GM19324 (cell line): ENCODE measurements around the gene CDH23.

Experiments used
- ATAC-seq: cut with Tn5 transposase; IDR thresholded peaks from one replicate; pipeline ENCODE4 v1.9.1; 2021; ENCODE audit warnings: mild to moderate bottlenecking, moderate library complexity; ENCODE audit not compliant: unreplicated experiment, low FRiP score

The CDH23 gene

DNA sequence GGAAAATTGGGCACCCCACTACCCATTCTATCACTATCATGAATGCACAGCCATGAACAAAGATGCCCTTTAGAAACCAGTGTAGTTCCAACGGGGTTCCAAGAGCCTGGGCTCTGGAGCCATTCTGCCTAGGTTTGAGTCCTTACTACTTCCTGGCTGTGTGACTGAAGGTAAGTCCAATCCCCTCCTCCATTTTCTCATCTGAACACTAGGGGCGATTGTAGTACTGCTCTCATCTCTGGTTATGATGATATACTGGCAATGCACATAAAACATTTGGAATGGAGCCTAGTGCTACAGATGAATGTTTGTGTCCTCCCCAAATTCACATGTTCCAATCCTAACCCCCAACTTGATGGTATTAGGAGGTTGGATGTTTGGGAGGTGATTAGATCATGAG is 28.1 kb upstream of the CDH23 start:
- ATAC-seq = no peak

GRCh38 chr10:71369602-71370001 is 27.1 kb upstream of the CDH23 start:
- no peak for ATAC-seq

GRCh38 chr10:71370031-71370430 is 26.7 kb upstream of the CDH23 start:
- ATAC-seq = no peak

DNA sequence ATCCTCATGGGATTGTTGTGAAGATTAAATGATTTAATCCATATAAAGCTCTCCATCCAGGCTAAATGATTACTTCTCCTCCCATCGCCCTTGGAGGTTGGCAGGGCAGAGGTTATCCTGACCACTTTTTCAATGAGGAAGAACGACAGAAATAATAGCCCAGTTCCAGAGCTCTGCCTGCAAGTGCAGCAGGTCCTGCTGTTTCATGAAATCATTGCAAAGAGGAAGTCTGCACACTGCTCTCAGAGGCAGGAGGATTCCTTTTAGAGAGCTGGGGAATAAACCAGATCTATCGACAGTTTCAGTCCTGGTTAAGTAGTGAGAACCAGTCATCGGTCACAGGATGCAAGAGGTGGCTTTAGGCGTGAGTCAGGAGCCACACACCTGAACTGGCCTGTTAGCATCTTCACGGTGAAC is 25.0 kb upstream of the CDH23 start:
- no peak for ATAC-seq

DNA sequence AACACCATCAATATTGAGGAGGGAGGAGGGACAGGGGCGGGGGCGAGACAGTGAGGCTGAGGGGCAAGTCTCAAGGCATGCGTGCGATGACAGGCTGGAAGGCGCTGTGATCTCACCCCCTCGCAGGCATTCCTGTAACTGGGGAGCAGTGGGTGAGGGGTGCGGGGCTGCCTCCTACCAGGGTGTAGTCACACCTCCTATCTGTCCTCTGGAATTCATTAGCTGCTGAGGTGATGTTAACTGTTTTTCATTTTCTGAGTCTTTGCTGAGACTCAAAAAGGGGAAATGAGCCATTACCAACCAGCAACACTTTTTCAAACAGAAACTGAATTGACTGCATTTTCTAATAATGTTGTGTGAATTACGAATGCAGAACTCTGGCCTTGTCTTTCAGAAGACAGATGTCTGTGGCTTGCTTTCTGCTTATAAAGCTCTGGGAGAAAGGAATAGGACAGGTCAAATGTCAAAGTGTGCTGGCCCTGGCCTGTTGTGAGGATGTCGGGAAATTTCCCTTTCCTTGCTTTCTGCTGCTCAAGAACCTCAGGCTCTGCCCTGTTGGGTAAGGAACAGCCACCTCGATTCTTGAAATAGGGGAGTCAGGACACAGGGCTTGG is 23.7 kb upstream of the CDH23 start:
- ATAC-seq = peak; percentile 45

- no peak for ATAC-seq
Observed at GRCh38 chr10:71374481-71375233, 22.1 kb upstream of the CDH23 start.

- ATAC-seq = no peak
Observed at GRCh38 chr10:71375952-71376351, 20.8 kb upstream of the CDH23 start.

- no peak for ATAC-seq
Observed at GRCh38 chr10:71378336-71379117, 18.2 kb upstream of the CDH23 start.

GRCh38 chr10:71379118-71379766 is 17.5 kb upstream of the CDH23 start:
- ATAC-seq = no peak

DNA sequence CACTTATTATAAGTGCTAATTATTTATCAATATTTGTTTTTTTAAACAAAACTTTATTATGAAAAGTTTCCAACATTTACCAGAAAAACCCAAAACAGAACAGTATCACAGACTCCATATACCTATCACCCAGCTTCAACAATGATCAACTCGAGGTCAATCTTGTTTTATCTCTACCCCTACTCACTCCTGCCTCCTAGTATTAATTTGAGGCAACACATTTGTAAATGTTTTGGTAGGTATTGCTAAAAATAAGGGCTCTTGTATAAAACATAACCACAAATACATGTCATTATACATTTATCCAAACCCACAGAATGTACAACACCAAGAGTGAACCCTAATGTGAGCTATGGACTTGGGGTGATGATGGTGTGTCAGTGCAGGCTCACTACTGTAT is 15.9 kb upstream of the CDH23 start:
- no peak for ATAC-seq

DNA sequence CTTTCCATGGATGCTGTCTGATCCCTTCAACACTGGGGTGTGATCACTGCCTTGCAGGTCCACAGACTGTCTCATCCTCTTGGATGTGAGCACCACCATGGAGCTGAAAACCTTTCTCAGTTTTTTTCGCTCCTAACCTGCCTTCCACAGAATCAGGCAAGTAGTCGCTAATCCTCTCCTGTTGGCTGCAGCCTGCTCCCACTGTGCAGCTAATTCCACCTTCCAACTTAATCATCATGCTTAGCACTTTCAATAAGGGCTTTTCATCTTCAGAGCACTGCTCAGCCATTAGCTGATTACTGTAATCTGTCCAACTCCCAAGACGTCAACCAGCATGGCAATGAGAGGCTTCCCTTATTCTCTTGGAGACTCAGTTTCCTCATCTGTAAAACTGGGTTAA is 15.1 kb upstream of the CDH23 start:
- no peak for ATAC-seq

- ATAC-seq = no peak
Observed at GRCh38 chr10:71382028-71382427, 14.7 kb upstream of the CDH23 start.

GRCh38 chr10:71382757-71383156 is 14.0 kb upstream of the CDH23 start:
- ATAC-seq = no peak

GRCh38 chr10:71383972-71384687 is 12.6 kb upstream of the CDH23 start:
- no peak for ATAC-seq

DNA sequence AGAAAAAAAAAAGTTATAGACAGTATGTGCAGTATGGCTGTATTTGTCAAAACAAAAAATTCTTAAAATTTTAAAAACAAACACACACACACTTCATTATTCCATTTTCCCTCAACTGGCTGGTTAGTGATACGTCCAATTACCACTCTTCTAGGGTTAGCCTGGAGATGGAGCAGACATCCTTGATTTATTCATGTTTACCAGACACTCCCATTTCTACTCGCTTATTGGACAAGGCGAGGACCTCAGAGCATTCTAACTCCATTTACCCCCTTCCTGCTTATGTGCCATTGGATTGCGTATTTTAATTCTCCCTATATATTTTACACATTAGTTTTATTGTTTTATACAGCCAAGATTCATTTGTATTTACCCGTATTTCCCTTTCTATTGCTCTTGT is 8.5 kb upstream of the CDH23 start:
- ATAC-seq = no peak

DNA sequence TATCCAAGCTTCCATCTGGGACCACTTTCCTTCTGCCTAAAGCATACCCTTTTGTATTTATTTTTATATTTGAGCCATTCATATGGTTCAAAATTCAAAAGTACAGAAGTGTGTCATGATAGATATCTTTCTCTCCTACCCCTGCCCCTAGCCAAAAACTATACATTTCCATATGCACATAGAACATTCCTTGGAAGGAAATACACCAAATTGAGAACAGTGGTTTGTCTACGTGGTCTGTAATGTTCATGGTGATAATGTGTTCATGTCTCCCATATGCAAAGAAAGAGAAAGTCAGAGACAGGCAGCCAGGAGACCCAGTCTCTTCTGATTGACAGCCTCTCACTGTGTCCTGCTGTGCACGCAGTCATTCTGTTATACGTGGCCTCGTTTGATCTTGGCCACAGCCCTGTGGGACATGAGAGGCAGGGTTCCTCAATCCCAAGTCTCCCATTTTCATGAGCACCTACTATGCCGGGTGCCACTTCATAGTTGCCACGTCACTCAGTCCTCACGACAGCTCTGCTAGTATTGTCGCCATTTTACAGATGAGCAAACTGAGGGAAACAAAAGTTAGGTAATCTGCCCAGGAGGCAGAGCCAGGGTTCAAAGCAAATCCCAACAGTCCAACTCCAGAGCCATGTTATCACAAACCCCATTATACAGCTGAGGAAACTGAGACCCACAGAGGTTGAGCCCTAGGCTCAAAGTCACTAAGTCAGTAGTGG is 8.0 kb upstream of the CDH23 start:
- ATAC-seq = no peak

DNA sequence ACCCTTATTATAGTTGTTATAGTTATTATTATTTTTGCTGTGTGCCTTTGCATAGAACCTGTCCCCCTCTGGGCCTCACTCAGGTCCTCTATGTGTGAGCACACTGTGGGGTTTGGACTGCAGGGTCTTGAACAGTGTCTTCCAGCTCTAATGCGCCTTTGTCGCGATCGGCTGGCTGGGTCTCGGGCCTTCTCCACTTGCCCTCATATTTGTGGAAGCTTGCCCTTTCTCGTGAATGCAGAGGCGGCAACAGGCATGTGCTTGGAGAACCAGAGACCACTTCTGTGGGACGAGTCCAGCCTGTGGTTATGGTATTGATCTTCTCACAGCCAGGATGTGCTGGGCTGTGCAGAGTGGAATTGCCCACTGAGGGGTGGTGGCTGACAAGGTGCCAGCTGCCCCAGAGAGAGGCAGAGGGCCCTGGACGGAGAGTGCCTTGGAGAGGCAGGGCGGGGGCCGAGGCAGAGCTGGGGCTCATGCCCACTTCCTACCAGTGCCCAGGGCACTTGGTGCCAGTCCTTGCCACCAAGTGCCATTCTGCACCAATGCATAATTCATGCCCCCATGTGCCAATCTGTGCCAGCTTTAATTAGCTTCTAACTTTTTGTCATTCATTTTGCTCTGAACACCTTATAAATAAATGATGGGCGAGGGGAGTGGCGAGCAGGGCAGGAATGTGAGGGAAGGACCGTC is 6.8 kb upstream of the CDH23 start:
- no peak for ATAC-seq

GRCh38 chr10:71390461-71390835 is 6.3 kb upstream of the CDH23 start:
- ATAC-seq = no peak
